GM12878 (cell line): ENCODE data around the gene CD101. TPM values are rescaled to one million over a fixed set of nuclear protein-coding genes. Genes with fewer than 3 reads are reported as not detected.

Source experiments
- ATF7 ChIP-seq: fragments of 450-650 bp; IDR thresholded peaks from 2 replicates; pipeline ENCODE4 v1.6.1; 2016; ENCODE audit warnings: low read depth, mild to moderate bottlenecking
- ETV6 ChIP-seq, 2 experiments: fragments of 450-650 bp in 1 of 2; IDR thresholded peaks in 1 of 2; conservative IDR thresholded peaks in 1 of 2; 2 replicates each; pipeline ENCODE4 v1.6.1; 2014; ENCODE audit warnings: antibody characterized with exemption in 1 of 2, borderline replicate concordance in 1 of 2, low read depth in 1 of 2, mild to moderate bottlenecking in 1 of 2, moderate library complexity in 1 of 2
- IKZF1 ChIP-seq: fragments of 450-650 bp; conservative IDR thresholded peaks from 2 replicates; pipeline ENCODE4 v1.6.1; 2017; ENCODE audit warnings: antibody characterized with exemption, mild to moderate bottlenecking
- IKZF2 ChIP-seq, 2 experiments: fragments of 450-650 bp; IDR thresholded peaks; 2 replicates each; pipeline ENCODE4 v1.6.1; 2017; ENCODE audit warnings: mild to moderate bottlenecking in 2 of 2, moderate library complexity in 2 of 2
- JUNB ChIP-seq: IDR thresholded peaks from 2 replicates; pipeline ENCODE4 v1.6.1; 2016; ENCODE audit warnings: antibody characterized with exemption, mild to moderate bottlenecking
- KAT2A ChIP-seq: conservative IDR thresholded peaks from 2 replicates; pipeline ENCODE4 v1.6.1; 2011; ENCODE audit warnings: low read depth, low read length; ENCODE audit not compliant: control insufficient read depth
- NFIC ChIP-seq: IDR thresholded peaks from 2 replicates; pipeline ENCODE4 v1.6.1; 2012; ENCODE audit warnings: low read depth, mild to moderate bottlenecking, inconsistent platforms, low read length, moderate library complexity
- NFXL1 ChIP-seq: fragments of 450-650 bp; IDR thresholded peaks from 2 replicates; pipeline ENCODE4 v1.6.1; 2017; ENCODE audit warnings: antibody characterized with exemption, mild to moderate bottlenecking, borderline replicate concordance
- NFYB ChIP-seq: IDR thresholded peaks from 2 replicates; pipeline ENCODE4 v1.6.1; 2011; ENCODE audit warnings: low read depth, mild to moderate bottlenecking, low read length, improper control_type of control experiment, moderate library complexity; ENCODE audit not compliant: insufficient read depth
- PAX5 ChIP-seq: IDR thresholded peaks from 2 replicates; pipeline ENCODE4 v1.6.1; 2011; ENCODE audit warnings: low read depth, low read length, borderline replicate concordance
- TARDBP ChIP-seq: IDR thresholded peaks from 2 replicates; pipeline ENCODE4 v1.6.1; 2016; ENCODE audit warnings: borderline replicate concordance
- polyA plus RNA-seq, 11 experiments: library from polyadenylated mRNA; depleted of rRNA in 4 of 11; unstranded in 6 of 11; stranded (reverse) in 5 of 11; fragments of >200 nt; fragmentation: Nextera tagmentation in 4 of 11; fragmentation: Illumina TruSeq in 1 of 11; extraction: Ambion mirVana in 4 of 11; extraction: Trizol in 1 of 11; gene quantifications; 1 replicate in 1 of 11; 2 replicates in 10 of 11; pipeline versions ENCODE4 v1.2.1 to v1.2.3, GENCODE V29; 2011 to 2016; ENCODE audit warnings: inconsistent platforms in 2 of 11, missing spikeins in 2 of 11, low read depth in 1 of 11
- total RNA-seq, 4 experiments: library from RNA; depleted of rRNA in 3 of 4; stranded (reverse); fragments of >200 nt in 3 of 4; fragmentation: Illumina TruSeq in 1 of 4; extraction: Trizol in 1 of 4; gene quantifications; 2 replicates each; pipeline versions ENCODE4 v1.2.1 to v1.2.3, GENCODE V29; 2013 to 2021
- TF ChIP-seq, protein P1 (sequence below): IDR thresholded peaks from 2 replicates; pipeline ENCODE4 v1.6.1; 2011; ENCODE audit warnings: mild to moderate bottlenecking, low read depth, low read length, moderate library complexity; ENCODE audit not compliant: insufficient replicate concordance
- TF ChIP-seq, protein P2 (sequence below): fragments of 450-650 bp; IDR thresholded peaks from 2 replicates; pipeline ENCODE4 v1.6.1; 2017; ENCODE audit warnings: mild to moderate bottlenecking, low read depth, inconsistent platforms; ENCODE audit not compliant: poor library complexity, severe bottlenecking
- TF ChIP-seq, protein P3 (sequence below): fragments of 150-350 bp; IDR thresholded peaks from 2 replicates; pipeline ENCODE4 v1.6.1; 2016; ENCODE audit warnings: low read depth, low read length
- TF ChIP-seq, protein P4 (sequence below): fragments of 450-650 bp; IDR thresholded peaks from 2 replicates; pipeline ENCODE4 v1.6.1; 2017; ENCODE audit warnings: mild to moderate bottlenecking, moderate library complexity
- TF ChIP-seq, protein P5 (sequence below): IDR thresholded peaks from 2 replicates; pipeline ENCODE4 v1.6.1; 2011; ENCODE audit warnings: borderline replicate concordance, low read depth, mild to moderate bottlenecking, moderate library complexity, low read length; ENCODE audit not compliant: insufficient read depth, poor library complexity, severe bottlenecking

CD101 gene
- total and polyA plus RNA-seq, 10 of the 15 experiments (the other 5 are each of a cell fraction or from before 2014, with no cell fraction given) = 0.56 to 7.9 (median 2.9) TPM

DNA sequence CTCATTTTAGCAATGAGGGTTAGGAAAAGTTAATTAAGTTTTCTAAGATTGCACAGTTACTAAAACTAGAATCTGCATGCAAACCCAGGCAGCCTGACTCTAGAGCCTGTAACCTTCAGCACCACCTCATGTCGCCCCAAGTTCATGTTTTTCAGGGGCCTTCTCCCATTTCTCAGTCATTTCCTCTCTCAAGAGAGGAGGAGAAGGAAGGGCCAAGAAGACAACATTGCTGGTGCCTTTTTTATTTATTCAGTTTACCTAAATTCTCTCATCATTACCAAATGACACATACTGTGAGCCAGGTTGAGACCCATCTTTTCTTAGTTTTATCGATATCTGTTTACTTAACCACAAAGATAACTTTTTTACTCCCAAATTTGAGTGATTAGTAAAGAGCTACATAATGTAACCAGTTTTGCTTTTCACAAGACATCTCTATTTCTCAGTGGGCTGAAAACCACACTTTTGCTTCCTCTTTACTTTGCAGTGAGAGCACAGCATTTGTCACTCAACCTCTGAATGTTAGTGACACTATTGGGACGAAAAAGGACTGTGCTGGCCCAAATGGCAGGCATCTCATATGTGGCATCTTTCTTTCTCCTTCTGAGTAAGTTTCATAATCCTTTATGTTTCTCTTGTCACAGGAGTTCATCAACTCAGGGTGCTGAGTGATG is at the start of gene CD101 (continued):
- TF ChIP-seq, protein P1, sequence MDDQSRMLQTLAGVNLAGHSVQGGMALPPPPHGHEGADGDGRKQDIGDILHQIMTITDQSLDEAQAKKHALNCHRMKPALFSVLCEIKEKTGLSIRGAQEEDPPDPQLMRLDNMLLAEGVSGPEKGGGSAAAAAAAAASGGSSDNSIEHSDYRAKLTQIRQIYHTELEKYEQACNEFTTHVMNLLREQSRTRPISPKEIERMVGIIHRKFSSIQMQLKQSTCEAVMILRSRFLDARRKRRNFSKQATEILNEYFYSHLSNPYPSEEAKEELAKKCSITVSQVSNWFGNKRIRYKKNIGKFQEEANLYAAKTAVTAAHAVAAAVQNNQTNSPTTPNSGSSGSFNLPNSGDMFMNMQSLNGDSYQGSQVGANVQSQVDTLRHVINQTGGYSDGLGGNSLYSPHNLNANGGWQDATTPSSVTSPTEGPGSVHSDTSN = peak; percentile 83
- TF ChIP-seq ATF7 (peak; percentile 79), TARDBP (no peak), NFXL1 (no peak), NFYB (0 out of 2 replicates have a peak, but pooled peaks have one; percentile 18), IKZF2 (IDR thresholded peaks at IDR 0.05) (peak; percentile 87; a peak in 3 of 4 replicates), PAX5 (0 out of 2 replicates have a peak, but pooled peaks have one; percentile 31), JUNB (peak; percentile 74), IKZF1 (peak; percentile 67), KAT2A (no peak), NFIC (peak; percentile 79), ETV6 (conservative IDR thresholded peaks at IDR 0.05 in 1 of 2, IDR thresholded peaks at IDR 0.05 in 1 of 2; ENCODE audit: borderline replicate concordance in 1 of 2, low read depth in 1 of 2) (peak in 1 of 2 experiments; percentile 75; a peak in 1 of 4 replicates)
- TF ChIP-seq, protein P2, sequence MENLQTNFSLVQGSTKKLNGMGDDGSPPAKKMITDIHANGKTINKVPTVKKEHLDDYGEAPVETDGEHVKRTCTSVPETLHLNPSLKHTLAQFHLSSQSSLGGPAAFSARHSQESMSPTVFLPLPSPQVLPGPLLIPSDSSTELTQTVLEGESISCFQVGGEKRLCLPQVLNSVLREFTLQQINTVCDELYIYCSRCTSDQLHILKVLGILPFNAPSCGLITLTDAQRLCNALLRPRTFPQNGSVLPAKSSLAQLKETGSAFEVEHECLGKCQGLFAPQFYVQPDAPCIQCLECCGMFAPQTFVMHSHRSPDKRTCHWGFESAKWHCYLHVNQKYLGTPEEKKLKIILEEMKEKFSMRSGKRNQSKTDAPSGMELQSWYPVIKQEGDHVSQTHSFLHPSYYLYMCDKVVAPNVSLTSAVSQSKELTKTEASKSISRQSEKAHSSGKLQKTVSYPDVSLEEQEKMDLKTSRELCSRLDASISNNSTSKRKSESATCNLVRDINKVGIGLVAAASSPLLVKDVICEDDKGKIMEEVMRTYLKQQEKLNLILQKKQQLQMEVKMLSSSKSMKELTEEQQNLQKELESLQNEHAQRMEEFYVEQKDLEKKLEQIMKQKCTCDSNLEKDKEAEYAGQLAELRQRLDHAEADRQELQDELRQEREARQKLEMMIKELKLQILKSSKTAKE = peak; percentile 44
- TF ChIP-seq, protein P3, sequence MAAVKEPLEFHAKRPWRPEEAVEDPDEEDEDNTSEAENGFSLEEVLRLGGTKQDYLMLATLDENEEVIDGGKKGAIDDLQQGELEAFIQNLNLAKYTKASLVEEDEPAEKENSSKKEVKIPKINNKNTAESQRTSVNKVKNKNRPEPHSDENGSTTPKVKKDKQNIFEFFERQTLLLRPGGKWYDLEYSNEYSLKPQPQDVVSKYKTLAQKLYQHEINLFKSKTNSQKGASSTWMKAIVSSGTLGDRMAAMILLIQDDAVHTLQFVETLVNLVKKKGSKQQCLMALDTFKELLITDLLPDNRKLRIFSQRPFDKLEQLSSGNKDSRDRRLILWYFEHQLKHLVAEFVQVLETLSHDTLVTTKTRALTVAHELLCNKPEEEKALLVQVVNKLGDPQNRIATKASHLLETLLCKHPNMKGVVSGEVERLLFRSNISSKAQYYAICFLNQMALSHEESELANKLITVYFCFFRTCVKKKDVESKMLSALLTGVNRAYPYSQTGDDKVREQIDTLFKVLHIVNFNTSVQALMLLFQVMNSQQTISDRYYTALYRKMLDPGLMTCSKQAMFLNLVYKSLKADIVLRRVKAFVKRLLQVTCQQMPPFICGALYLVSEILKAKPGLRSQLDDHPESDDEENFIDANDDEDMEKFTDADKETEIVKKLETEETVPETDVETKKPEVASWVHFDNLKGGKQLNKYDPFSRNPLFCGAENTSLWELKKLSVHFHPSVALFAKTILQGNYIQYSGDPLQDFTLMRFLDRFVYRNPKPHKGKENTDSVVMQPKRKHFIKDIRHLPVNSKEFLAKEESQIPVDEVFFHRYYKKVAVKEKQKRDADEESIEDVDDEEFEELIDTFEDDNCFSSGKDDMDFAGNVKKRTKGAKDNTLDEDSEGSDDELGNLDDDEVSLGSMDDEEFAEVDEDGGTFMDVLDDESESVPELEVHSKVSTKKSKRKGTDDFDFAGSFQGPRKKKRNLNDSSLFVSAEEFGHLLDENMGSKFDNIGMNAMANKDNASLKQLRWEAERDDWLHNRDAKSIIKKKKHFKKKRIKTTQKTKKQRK = no peak
- TF ChIP-seq, protein P4, sequence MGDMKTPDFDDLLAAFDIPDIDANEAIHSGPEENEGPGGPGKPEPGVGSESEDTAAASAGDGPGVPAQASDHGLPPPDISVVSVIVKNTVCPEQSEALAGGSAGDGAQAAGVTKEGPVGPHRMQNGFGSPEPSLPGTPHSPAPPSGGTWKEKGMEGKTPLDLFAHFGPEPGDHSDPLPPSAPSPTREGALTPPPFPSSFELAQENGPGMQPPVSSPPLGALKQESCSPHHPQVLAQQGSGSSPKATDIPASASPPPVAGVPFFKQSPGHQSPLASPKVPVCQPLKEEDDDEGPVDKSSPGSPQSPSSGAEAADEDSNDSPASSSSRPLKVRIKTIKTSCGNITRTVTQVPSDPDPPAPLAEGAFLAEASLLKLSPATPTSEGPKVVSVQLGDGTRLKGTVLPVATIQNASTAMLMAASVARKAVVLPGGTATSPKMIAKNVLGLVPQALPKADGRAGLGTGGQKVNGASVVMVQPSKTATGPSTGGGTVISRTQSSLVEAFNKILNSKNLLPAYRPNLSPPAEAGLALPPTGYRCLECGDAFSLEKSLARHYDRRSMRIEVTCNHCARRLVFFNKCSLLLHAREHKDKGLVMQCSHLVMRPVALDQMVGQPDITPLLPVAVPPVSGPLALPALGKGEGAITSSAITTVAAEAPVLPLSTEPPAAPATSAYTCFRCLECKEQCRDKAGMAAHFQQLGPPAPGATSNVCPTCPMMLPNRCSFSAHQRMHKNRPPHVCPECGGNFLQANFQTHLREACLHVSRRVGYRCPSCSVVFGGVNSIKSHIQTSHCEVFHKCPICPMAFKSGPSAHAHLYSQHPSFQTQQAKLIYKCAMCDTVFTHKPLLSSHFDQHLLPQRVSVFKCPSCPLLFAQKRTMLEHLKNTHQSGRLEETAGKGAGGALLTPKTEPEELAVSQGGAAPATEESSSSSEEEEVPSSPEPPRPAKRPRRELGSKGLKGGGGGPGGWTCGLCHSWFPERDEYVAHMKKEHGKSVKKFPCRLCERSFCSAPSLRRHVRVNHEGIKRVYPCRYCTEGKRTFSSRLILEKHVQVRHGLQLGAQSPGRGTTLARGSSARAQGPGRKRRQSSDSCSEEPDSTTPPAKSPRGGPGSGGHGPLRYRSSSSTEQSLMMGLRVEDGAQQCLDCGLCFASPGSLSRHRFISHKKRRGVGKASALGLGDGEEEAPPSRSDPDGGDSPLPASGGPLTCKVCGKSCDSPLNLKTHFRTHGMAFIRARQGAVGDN = 0 out of 2 replicates have a peak, but pooled peaks have one; percentile 14
- TF ChIP-seq, protein P5, sequence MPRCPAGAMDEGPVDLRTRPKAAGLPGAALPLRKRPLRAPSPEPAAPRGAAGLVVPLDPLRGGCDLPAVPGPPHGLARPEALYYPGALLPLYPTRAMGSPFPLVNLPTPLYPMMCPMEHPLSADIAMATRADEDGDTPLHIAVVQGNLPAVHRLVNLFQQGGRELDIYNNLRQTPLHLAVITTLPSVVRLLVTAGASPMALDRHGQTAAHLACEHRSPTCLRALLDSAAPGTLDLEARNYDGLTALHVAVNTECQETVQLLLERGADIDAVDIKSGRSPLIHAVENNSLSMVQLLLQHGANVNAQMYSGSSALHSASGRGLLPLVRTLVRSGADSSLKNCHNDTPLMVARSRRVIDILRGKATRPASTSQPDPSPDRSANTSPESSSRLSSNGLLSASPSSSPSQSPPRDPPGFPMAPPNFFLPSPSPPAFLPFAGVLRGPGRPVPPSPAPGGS = peak; percentile 58
